Hematopoietic multipotent progenitor cell treated with erythropoietin and hydrocortisone succinate and interleukin-3 and kit ligand, for 15 days (in vitro differentiated cells): ENCODE results near the gene UBAC1.

Experiments
- DNase-seq: peaks from one replicate; pipeline ENCODE4 v3.0.0-alpha.2; 2015; ENCODE audit warnings: low spot score

Gene UBAC1, protein sequence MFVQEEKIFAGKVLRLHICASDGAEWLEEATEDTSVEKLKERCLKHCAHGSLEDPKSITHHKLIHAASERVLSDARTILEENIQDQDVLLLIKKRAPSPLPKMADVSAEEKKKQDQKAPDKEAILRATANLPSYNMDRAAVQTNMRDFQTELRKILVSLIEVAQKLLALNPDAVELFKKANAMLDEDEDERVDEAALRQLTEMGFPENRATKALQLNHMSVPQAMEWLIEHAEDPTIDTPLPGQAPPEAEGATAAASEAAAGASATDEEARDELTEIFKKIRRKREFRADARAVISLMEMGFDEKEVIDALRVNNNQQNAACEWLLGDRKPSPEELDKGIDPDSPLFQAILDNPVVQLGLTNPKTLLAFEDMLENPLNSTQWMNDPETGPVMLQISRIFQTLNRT

DNA sequence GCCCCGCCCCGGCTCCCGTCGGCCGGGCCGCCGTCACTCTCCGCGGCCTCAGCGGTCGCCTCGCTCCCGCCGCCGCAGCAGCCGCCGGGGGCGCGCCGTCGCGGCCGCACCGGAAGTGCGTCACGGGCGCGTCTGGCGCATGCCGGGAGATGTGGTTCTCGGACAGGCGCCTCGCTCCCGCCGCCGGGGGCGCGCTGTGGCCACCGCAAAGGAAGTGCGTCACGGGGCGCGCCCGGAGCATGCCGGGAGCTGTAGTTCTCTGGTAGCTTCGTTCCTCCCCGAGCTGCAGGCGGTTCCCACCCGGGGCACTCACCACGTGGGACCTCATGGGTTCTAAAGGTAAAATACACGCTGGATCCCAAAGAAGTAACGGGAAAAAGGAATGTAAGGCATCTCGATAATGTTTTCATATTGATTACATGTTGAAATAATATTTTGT is at the start of gene UBAC1:
UBAC1 (minus strand) TSS at position 97 of the 439 bp plus-strand sequence. CDS start 211 bp downstream, outside the sequence.
- DNase-seq: peak; percentile 97

DNA sequence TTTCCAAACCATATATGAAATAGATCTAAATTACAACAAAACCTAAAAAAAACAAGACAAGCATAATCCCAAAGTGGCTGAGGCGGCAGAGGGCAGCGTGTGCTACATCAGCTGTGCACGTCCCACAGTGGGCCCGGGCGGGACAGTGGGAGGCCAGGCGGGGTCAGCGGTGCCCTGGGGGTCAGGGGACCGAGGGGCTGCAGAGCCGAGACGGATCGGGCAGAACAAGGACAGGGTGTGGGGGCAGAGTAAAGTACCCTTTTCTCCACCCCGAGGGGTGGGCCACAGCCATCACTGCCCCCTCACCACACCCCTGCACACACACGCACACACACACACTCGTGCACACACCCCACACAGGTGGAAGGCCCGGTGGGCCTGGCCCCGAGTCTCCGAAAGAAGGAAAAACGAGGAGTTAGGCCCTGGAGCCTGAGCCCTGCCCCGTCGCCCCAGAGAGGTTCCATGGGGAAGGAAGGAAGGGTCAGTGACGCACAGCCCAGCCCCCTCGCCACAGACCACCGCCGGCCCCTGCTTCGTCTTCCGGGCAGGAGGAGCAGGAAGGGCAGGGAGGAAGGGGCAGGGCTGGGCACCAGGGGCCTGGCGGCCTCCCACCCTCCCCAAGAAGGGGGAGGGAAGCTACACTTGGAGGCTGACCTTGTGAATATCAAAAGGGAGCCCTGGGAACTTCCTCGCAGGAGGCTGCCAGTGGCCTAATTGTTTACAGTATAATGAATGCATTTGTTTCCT is 49.6 kb upstream of the UBAC1 start:
- no peak for DNase-seq

DNA sequence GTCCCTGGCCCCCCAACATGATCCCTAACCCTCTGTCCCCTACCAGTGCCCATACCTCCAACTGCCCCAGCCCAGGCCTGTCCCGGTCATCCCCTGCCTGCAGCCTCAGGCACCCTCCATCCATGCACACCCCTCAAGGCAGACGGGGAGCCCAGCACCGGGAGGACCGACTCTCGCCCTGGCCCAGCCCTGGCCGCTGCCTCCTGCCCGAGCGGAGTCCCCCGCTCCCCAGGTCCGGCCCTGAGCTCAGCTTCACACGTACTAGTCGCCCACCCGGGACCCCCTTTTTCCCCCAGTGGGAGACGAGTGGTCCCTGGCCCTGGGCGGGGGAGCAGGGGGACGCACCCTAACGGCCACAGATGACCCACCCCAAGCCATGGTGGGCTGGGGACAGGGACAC is 49.0 kb upstream of the UBAC1 start:
- DNase-seq: no peak

DNA sequence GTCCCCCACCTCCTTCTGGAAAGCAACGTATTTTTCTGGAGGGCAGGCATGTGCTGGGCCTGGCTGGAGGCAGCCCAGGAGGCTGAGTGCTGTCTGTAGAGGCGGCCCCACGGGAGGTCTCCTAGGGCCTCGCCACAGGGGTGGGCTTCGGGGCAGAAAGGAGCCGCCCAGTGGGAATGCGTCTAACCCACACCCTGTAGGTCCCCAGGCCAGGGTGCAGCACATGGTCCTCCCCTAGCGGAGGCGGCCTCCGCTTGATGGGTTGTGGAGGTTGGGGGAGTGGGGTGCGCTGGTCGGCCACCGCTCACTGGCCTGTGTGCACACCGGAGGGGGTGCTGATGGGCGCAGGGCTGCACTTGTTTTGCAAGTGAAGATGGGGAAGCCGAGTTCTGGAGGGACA is 48.3 kb upstream of the UBAC1 start:
- no peak for DNase-seq

DNA sequence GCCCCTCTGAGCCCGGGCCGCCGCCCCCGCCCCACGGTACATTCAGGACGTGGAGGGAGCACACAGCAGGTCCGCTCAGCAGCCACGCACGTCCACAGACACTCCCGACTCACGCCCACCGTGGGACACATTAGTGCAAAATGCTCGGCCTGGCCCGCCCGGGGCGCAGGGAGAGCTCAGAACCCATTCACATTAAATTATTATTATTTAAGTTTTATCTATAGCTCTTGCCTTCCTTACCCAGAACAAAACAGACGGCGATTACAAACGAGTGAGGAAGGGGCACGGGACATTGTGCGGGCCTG is 47.5 kb upstream of the UBAC1 start:
- DNase-seq: no peak

DNA sequence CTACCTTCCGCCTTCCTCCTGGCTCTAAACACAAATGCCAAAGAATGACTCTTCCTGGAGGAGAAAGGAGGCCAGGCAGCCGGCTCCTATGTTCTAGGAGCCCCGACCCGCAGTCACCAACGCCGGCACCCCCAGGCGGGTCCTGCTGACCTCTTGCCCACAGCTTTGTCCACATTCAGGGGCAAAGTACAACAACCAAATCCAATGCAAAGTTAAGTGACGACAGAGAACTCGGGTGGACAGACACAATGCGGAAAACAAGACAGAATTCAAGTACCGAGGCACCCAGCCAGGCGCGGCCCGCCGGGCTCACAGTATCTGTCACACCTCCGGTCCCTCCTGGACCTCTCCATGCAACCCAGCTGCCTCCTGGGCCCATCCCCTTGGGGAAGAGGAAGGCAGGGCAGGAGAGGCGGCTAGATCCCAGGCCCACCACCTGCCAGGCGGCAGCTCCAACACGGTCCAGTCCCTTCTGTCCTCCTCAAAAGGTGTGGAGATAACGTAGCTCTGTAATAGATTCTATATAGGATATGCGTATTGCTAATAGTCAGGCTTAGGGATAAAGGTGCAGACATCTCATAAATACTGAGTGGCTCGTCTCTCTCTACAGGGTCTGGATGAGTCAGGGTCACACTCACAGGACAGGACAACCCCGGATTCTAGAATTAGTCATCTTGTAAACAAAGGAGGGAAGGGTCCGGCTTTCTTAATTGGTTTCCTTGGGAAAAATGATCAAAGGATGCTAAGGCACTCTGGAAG is 46.9 kb upstream of the UBAC1 start:
- no peak for DNase-seq

DNA sequence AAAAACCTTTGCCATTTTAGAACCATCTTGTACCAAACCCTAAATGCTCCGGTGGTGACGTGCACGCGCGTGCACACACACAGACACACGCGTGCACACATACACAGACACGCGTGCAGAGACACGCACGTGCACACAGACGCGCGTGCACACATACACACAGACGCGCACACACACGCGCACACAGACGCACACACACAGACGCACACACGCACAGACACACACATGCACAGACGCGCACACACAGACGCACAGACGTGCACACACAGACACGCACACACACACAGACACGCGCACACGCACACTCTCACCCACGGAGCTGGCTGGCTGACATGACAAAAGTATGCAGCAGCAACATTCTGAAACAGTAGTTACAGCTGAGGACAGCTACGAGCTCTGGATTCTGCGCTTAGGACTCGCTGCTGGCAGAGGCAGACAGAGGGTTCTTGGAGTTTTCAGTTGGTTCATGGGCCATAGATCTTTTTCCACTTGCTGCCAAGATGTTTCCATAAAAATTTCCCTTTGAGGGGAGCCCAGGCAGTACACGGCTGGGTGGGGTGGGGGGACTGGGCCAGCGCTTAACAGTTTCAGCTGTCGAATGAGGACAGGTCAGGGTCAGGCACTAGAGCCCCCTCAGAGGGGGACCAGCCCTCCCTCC is 46.2 kb upstream of the UBAC1 start:
- no peak for DNase-seq

DNA sequence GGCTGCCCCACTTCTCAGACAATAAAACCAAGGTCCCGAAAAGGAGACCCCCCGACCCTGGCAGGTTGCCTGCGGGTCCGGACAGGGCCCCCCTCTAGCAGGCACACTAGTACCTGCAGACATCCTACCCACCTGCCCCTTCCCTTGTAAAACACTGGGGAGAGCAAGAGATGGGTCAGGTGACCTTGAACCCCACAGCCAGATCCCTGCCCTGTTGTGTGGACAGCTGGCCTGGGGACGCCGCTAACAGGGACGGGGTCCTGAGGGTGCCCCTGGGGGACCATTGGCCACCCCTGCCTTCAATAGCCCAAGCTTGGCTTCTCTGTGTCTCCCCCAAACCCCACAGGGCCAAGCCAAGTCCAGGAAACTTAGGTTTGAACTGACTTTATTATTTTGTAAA is 45.0 kb upstream of the UBAC1 start:
- DNase-seq: no peak

DNA sequence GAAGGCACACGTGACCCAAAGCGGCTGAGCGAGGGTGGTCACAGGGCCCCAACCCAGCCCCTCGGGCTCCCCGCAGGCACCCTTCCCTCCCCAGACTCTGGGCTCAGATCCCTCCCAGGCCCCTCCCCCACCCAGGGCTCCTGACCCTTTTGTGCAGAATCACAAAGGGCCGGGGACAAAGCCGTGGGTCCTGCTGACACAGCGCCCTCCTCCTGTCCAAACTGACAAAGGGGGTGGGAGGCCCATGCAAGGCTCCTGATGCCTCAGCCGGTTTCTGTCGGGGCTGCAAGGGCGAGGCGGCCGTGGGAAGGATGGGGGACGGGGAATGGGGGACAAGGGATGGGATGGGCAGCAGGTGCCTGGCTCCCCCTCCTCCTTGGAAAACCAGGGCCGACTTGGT is 43.5 kb upstream of the UBAC1 start:
- DNase-seq: no peak

DNA sequence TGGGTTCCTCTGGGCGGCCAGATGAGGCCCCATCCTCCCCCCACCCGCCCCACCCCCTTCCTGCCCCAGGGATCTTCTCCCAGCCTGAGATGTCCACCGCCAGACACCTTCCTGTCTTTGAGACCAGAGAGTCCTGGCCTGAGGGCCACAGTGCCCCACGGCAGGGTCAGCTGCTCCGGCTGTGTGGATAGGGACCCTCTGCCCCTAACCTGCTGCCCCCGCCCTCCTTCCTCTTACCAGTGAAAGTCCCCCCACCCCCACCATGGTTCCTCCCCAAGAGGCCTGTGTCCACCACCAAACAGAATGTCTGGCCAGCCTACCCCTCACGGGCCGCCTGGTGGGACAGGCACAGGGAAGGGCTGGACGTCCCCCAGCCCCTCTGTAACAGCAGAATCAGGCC is 43.0 kb upstream of the UBAC1 start:
- no peak for DNase-seq

DNA sequence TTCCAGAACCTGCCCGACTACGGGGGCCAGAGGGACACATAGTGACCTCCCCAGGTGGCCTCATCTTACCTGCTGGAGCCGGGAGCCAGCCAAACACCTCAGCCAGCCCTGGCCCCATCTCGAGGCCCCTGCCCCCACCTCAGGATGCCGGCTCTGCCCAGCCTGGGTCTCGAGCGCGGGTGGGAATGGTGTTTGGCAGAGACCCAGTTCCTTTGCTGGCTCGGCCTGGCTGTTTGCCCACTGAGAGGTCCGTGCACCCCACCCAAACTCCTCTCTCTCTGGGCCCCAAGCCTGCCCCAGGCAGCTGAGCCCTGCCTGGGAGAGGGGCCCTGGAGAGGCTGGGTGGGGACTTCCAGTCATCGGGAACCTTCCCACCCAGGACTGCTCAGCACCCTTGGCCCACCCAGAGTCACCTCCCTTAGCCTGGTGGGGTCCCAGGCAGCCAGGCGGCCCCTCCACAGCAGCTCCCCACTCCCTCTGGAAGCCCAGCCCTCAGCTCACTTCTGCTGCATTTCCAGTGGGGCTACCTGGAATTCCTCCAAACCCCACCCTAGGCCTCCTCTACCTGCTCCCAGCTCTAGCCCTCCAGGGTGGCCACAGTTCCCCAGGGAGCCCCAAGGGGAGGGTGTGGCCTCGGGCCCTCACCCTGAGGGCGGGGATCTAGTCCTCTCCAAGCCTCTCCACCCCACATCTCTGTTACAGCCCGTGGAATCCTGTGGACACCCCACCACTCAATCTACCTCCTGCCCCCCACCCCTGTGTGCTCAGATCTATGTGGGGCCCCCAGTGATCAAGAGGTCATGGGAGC is 42.4 kb upstream of the UBAC1 start:
- no peak for DNase-seq

DNA sequence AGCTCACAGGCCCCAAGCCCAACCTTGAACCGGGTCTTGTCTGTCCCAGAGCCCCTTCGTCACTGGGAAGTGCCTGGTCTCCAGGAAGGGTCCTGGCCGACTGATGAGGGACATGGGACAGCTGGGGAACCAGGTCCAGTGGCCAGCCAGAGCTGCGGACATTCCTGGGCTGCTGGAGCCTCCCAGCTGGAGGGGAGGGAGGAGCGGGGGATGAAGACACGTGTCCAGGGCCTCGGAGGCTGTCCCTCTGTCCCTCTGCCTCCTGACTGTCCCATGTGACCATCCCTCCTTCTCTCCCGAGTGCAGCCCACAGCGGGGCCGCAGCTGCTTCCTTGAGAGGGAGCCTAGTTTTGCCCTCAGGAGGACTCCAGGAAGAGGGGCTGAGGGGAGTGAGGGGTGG is 41.7 kb upstream of the UBAC1 start:
- no peak for DNase-seq

DNA sequence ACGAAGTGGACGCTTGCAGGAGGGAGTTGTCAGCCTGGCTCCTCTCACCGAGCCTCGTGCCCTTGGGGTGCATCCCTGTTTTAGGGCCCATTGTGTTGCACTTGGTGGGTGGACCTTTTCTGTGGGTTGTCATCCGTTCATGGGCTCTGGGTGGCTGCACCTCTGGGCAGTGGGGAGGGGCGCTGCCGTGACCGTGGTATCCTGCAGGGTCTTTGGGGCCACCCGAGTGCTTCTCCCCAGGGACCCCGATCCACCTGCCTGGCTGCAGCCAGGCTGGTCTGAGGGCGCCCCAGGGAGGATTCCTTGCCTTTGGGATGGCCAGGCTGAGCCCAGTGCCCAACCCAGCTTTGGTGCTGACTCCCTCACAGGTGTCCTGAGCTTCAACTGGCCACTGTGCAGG is 41.0 kb upstream of the UBAC1 start:
- DNase-seq: no peak

DNA sequence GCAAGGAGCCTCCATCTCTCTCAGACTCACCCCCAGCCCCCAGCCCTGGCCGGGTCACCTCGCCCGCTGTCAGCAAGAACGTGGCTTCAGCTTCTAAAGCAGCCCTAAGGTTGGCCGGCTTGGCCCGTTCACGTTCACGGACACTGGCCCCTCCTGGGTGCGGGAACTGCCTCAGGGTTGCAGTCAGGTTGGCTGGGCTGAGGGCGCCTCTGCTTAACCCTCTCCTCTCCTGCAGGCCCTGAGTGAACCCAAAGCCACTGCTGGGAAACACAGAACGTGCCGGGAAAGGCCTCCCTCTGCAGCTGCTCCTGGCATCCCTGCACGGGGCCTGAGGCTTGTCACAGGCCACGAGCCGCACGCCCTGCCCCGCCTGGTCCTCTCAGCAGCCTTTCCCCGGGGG is 40.1 kb upstream of the UBAC1 start:
- DNase-seq: no peak

DNA sequence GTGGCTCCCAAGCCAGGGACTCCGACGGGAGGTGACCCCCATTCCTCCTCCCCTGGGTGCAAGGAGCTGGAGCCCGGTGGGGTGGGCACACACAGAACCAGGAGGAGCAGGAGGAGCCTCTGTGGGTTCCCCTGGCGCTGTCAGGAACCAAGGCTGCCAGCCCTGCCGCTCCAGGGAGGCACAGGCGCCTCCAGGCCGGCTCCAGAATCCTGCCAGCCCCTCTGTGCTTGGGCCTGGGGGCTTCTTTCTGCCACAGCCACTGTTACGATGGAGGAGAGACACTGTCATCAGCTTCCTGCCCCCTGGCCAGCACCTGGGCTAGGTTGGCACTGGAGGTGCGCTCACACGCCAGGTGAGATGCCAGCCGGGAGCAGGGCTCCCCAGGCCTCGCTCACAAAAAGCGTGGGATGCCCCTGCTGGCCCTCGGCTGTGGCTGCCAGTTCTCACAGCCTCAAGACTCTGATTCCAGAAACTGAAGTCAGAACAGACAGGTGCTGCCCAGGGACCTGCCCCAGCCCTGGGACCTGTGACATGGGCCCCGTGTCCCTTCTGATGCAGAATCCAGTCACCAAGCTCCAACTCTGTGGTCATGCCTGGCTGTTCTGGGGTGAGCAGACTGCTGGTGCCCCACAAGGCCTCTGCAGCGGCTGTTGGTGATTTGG is 37.4 kb upstream of the UBAC1 start:
- DNase-seq: no peak

DNA sequence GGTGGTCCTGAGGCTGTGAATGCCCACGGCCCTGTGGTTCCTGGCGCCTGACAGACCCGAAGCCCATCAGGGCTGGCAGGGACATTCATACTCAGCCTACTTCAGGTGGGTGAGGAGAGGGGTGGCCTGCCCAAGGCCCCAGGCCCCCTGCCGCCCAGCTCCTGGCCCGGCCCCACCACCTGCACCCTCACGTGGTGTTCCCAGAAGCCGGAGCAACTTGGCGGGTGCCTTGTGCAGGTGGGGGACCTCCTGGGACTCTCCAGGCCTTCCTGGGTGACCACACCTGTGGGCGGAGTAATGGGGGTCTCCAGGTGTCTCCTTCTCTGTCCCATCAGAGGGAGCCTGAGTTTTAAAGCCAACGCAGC is 36.8 kb upstream of the UBAC1 start:
- no peak for DNase-seq

DNA sequence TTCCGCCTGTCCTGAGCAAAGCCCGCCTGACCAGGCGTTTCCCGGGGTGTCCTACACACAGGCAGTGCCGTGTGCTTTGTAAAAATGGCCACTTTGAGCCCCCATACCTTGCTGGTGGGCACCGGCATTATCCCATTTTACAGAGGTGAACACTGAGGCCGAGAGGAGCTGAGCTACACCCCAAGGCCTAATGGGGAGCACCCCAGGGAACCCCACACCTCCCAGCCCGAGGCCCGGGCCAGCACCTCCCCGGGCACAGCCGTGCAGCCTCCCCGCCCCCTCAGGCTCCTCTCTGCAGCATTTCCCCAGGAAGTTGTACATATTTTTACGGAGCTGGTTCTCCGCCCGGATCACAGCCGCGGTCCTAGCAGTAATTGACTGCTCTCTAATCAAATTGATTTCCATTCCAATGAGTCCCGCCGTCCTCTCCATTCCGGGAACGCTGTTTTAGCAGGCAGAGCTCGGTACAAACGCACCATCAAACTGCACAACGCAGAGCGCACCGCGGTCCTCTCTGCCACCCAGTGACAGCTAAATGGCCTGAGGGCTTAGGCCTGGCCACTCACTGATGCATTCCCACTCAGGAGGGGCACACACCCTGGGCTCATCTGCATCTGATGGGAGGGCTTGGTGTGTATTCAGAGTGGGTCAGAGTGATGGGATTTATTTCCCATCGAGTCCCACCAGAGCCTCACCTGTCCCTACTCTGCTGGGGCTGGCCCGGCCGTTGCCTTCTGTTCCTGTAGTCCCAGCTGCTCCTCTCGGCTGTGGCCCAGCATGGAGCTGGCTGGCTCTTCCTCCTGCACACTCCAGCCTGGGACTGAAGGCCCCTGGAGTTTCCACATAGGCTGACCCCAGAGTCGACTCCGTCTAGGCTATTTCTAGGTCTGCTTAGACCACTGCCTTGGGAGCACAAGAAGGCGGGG is 36.2 kb upstream of the UBAC1 start:
- no peak for DNase-seq

DNA sequence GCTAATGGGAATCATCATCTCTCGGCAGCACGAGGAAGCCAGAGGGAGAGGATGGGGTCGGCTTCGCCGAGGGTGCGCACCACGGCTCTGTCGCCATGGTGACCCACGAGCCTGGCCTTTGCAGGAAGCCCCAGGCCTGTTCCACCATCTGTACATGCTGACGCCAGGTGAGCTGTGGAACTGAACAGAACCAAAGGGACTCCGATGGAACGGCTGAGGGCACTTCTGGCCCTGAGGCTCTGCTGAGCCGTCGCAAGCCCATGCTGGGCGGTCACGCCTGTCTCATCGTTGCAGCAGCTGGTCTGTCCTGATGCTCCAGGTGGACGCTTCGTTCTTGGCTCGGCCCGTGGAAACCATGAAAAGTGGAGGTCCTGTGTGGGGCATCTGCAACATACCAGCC is 34.6 kb upstream of the UBAC1 start:
- DNase-seq: no peak

DNA sequence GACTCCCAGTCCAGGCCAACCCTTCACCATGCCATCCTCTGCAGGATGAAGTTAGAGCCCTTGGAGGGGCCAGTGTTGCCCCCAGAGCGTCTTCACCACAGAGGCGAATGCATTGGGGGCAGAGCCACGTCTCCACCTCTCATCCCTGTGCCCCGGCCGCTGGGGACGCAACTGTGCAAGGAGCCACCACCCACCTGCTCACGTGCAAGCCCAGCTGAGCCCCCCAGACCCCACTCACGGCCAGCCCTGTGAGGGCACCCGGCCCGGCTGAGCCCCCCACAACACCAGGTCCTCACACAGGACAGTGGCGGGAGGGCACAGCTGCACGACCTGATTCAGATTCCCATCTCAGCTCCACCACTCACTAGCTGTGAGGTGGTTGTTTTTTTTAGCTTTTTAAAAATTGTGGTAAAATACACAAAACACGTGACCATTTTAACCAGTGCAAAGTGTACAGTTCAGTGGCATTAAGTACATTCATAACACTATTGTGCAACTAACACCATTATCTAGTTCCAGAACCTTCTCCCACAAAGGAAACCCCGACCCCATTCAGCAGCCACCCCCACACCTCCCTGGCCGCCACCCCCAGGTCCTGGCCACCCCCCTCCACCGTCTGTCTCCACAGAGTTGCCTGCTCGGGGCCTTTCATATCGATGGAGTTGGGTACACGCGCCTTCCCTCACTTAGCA is 33.5 kb upstream of the UBAC1 start:
- no peak for DNase-seq
